ENCODE measurements around the gene PNPLA6.

PNPLA6 gene

GRCh38 chr19:7524523-7524922 lies 11.0 kb upstream of the PNPLA6 start:
- H3K27ac ChIP-seq = no peak overlapping the region
- no peak for TF ChIP-seq CTCF (conservative IDR thresholded peaks at IDR 0.05)

GRCh38 chr19:7524992-7525739 lies 10.4 kb upstream of the PNPLA6 start:
- no peak for TF ChIP-seq CTCF (conservative IDR thresholded peaks at IDR 0.05)
- H3K27ac ChIP-seq = no peak overlapping the region

- no peak for TF ChIP-seq CTCF (conservative IDR thresholded peaks at IDR 0.05)
- H3K27ac ChIP-seq = no peak overlapping the region
Observed at GRCh38 chr19:7526059-7526929, 9.2 kb upstream of the PNPLA6 start.

- H3K27ac ChIP-seq = no peak overlapping the region
- TF ChIP-seq CTCF (conservative IDR thresholded peaks at IDR 0.05) = no peak
Observed at GRCh38 chr19:7527516-7528191, 7.9 kb upstream of the PNPLA6 start.

- no peak for TF ChIP-seq CTCF (conservative IDR thresholded peaks at IDR 0.05)
- H3K27ac ChIP-seq = no peak overlapping the region
Observed at GRCh38 chr19:7528192-7528519, 7.4 kb upstream of the PNPLA6 start.

- TF ChIP-seq CTCF (conservative IDR thresholded peaks at IDR 0.05) = no peak
Observed at GRCh38 chr19:7528522-7529245, 6.8 kb upstream of the PNPLA6 start.

GRCh38 chr19:7529246-7529600 lies 6.3 kb upstream of the PNPLA6 start:
- no peak overlapping the region for H3K27ac ChIP-seq
- no peak for TF ChIP-seq CTCF (conservative IDR thresholded peaks at IDR 0.05)

More at GRCh38 chr19:7528522-7529245, 6.8 kb upstream of the PNPLA6 start:
- H3K27ac ChIP-seq = no peak overlapping the region

Measured in VCaP (cell line).